ENCODE measurements around the gene USPL1. TPM values are rescaled to one million over a fixed set of nuclear protein-coding genes. Genes with fewer than 3 reads are reported as not detected.
A peak's percentile ranks its signal among the peaks of the same experiment; 100 is the strongest.

Gene USPL1
- total and polyA plus RNA-seq, 2 of the 13 experiments (the other 11 are each of a cell fraction or from before 2014, with no cell fraction given) = 13.7 to 15.9 TPM

DNA sequence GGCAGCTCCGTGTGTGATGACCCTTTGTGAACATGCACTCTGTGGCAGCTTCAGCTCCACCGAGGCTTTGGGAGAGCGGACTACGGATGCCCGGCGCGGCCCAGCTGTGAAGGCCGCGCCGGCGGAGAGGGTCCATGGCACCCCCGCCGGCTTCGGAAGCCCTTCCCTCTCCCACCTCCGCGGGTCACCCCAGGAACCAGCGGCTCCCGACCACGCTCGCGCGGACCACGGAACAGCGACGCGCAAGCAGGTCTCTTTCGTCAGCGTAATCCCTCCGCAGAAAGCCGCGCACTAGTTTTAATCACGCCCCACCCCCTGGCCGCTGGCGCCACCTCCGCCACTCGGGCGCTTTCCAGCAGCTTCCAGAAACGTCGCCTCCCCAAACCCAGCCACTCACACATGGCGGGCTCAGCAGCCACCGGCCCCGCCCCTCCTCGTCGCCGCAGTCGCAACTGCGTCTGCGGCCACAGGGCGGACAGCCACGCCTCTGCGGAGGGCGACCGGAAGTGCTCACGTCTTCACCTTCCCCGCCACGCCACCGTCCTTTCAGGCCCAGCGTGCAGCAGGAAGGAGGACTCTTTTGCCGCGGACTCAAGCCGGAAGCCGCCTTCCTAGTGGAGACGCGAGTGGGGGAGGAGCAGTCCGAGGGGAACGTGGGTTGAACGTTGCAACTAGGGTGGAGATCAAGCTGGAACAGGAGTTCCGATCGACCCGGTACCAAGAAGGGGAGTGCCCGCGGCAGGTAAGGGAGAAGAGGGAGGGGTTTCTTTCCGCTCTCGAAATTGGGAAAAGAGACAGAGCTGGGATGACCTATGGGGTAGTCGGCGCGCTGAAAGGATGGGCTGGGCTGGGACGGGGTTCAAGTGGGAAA lies at the start of gene USPL1 (continued):
- TF ChIP-seq, protein P1, sequence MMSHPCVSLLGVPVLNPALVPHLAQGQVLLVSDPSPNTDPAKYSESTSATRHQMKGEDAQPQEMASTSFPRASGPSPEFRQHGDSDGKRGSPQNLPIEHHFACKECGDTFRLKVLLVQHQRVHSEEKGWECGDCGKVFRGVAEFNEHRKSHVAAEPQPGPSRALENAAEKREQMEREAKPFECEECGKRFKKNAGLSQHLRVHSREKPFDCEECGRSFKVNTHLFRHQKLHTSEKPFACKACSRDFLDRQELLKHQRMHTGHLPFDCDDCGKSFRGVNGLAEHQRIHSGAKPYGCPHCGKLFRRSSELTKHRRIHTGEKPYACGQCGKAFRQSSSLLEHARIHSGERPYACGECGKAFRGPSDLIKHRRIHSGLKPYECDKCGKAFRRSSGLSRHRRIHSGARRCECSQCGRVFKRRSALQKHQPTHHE (CRISPR knock-in tag; IDR thresholded peaks at IDR 0.05; ENCODE audit: borderline replicate concordance) = peak; percentile 98; the same call in 1 of the 2 replicates
- TF ChIP-seq ZNF724P (CRISPR knock-in tag; IDR thresholded peaks at IDR 0.05; ENCODE audit: borderline replicate concordance) (peak; percentile 83; the same call in 1 of the 2 replicates), ZNF629 (CRISPR knock-in tag; conservative IDR thresholded peaks at IDR 0.05) (peak; percentile 7; the same call in 1 of the 2 replicates), ZSCAN30 (CRISPR knock-in tag; IDR thresholded peaks at IDR 0.05) (peak; percentile 98), ZBTB3 (CRISPR knock-in tag; IDR thresholded peaks at IDR 0.05; ENCODE audit: borderline replicate concordance, low read depth) (peak; percentile 96), U2AF2 (IDR thresholded peaks at IDR 0.05; ENCODE audit: low read depth, low read length) (0 out of 2 replicates have a peak, but pooled peaks have one; percentile 14), ZNF616 (CRISPR knock-in tag; IDR thresholded peaks at IDR 0.05; ENCODE audit: low read depth) (peak; percentile 90; the same call in 1 of the 2 replicates), NCOA1 (CRISPR knock-in tag; IDR thresholded peaks at IDR 0.05) (peak; percentile 25; the same call in 1 of the 2 replicates), KLF9 (CRISPR knock-in tag; IDR thresholded peaks at IDR 0.05; ENCODE audit: low read depth) (peak; percentile 97), SMYD3 (CRISPR knock-in tag; IDR thresholded peaks at IDR 0.05) (peak; percentile 99), NFKBIZ (CRISPR knock-in tag; IDR thresholded peaks at IDR 0.05) (peak; percentile 89; the same call in 1 of the 2 replicates), ZNF138 (CRISPR knock-in tag; IDR thresholded peaks at IDR 0.05; ENCODE audit: low read depth) (peak; percentile 93), TCF7L2 (IDR thresholded peaks at IDR 0.05; ENCODE audit: low read depth, low read length) (no peak), AGO2 (optimal IDR thresholded peaks at IDR 0.05; ENCODE audit: low read depth, low read length) (peak; percentile 96), JDP2 (CRISPR knock-in tag; IDR thresholded peaks at IDR 0.05; ENCODE audit: borderline replicate concordance) (no peak; the same call in 1 of the 2 replicates), AFF4 (CRISPR knock-in tag; IDR thresholded peaks at IDR 0.05) (peak; percentile 88)
- TF ChIP-seq, protein P2, sequence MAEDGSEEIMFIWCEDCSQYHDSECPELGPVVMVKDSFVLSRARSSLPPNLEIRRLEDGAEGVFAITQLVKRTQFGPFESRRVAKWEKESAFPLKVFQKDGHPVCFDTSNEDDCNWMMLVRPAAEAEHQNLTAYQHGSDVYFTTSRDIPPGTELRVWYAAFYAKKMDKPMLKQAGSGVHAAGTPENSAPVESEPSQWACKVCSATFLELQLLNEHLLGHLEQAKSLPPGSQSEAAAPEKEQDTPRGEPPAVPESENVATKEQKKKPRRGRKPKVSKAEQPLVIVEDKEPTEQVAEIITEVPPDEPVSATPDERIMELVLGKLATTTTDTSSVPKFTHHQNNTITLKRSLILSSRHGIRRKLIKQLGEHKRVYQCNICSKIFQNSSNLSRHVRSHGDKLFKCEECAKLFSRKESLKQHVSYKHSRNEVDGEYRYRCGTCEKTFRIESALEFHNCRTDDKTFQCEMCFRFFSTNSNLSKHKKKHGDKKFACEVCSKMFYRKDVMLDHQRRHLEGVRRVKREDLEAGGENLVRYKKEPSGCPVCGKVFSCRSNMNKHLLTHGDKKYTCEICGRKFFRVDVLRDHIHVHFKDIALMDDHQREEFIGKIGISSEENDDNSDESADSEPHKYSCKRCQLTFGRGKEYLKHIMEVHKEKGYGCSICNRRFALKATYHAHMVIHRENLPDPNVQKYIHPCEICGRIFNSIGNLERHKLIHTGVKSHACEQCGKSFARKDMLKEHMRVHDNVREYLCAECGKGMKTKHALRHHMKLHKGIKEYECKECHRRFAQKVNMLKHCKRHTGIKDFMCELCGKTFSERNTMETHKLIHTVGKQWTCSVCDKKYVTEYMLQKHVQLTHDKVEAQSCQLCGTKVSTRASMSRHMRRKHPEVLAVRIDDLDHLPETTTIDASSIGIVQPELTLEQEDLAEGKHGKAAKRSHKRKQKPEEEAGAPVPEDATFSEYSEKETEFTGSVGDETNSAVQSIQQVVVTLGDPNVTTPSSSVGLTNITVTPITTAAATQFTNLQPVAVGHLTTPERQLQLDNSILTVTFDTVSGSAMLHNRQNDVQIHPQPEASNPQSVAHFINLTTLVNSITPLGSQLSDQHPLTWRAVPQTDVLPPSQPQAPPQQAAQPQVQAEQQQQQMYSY (CRISPR knock-in tag; IDR thresholded peaks at IDR 0.05) = peak; percentile 61; the same call in 1 of the 2 replicates
